Neural cell (in vitro differentiated cells): ENCODE data around the gene KSR2. TPM values are rescaled to one million over a fixed set of nuclear protein-coding genes. Genes with fewer than 3 reads are reported as not detected.
A peak's percentile ranks its signal among the peaks of the same experiment; 100 is the strongest.

Source experiments
- H2AFZ ChIP-seq: fragments of 200-600, 300-800 bp; sonication (generic), shearing (Covaris generic); 2 replicates; pipeline ENCODE4 v1.6.0; 2014; ENCODE audit warnings: low read depth, mild to moderate bottlenecking, antibody characterized with exemption, low read length, moderate library complexity
- H3F3A ChIP-seq: fragments of 200-600 bp; shearing (Covaris generic); 2 replicates; pipeline ENCODE4 v1.6.1; 2016; ENCODE audit warnings: mild to moderate bottlenecking, moderate library complexity, mixed read lengths, antibody characterized with exemption, low read length; ENCODE audit not compliant: insufficient read depth, poor library complexity, severe bottlenecking
- H3K27ac ChIP-seq: fragments of 200-600, 300-800 bp; sonication (generic), shearing (Covaris generic); 2 replicates; pipeline ENCODE4 v1.5.1; 2014; ENCODE audit warnings: mild to moderate bottlenecking, low read length, moderate library complexity
- H3K27me3 ChIP-seq: fragments of 300-800, 200-600 bp; sonication (generic), shearing (Covaris generic); 2 replicates; pipeline ENCODE4 v1.6.0; 2014; ENCODE audit warnings: mild to moderate bottlenecking, low read depth, low read length, moderate library complexity; ENCODE audit not compliant: insufficient read depth
- H3K36me3 ChIP-seq: fragments of 300-800, 200-600 bp; sonication (generic), shearing (Covaris generic); 2 replicates; pipeline ENCODE4 v1.5.1; 2014; ENCODE audit warnings: mild to moderate bottlenecking, antibody characterized with exemption, low read length, moderate library complexity; ENCODE audit not compliant: insufficient read depth
- H3K4me2 ChIP-seq: fragments of 300-800, 200-600 bp; sonication (generic), shearing (Covaris generic); 2 replicates; pipeline ENCODE4 v1.6.0; 2014; ENCODE audit warnings: mild to moderate bottlenecking, low read length
- H3K4me3 ChIP-seq: fragments of 300-800, 200-600 bp; sonication (generic), shearing (Covaris generic); 2 replicates; pipeline ENCODE4 v1.5.1; 2014; ENCODE audit warnings: mild to moderate bottlenecking, low read length, moderate library complexity
- H3K79me2 ChIP-seq: fragments of 200-600 bp; shearing (Covaris generic); replicated peaks from 2 replicates; pipeline ENCODE4 v1.6.0; 2014; ENCODE audit warnings: mild to moderate bottlenecking, low read length, moderate library complexity; ENCODE audit not compliant: insufficient read depth
- H3K9ac ChIP-seq: fragments of 300-800, 200-600 bp; sonication (generic), shearing (Covaris generic); 2 replicates; pipeline ENCODE4 v1.6.1; 2016; ENCODE audit warnings: mild to moderate bottlenecking, low read length, mixed read lengths
- H3K9me2 ChIP-seq: fragments of 200-600 bp; shearing (Covaris generic); 2 replicates; pipeline ENCODE4 v1.6.1; 2016; ENCODE audit warnings: mild to moderate bottlenecking, low read length, mixed read lengths; ENCODE audit not compliant: insufficient read depth
- H3K9me3 ChIP-seq: fragments of 200-600, 300-800 bp; sonication (generic), shearing (Covaris generic); 2 replicates; pipeline ENCODE4 v1.6.1; 2016; ENCODE audit warnings: mild to moderate bottlenecking, mixed run types, low read length, moderate library complexity, mixed read lengths
- H4K20me1 ChIP-seq: fragments of 200-600 bp; shearing (Covaris generic); 2 replicates; pipeline ENCODE4 v1.6.1; 2016; ENCODE audit warnings: mild to moderate bottlenecking, mixed run types; ENCODE audit not compliant: insufficient read depth
- EP300 ChIP-seq: fragments of 450-650 bp; conservative IDR thresholded peaks from 2 replicates; pipeline ENCODE4 v1.6.1; 2014; ENCODE audit warnings: antibody characterized with exemption, mild to moderate bottlenecking, moderate library complexity; ENCODE audit not compliant: poor library complexity, severe bottlenecking
- EZH2 ChIP-seq: fragments of 200-600, 300-800 bp; shearing (Covaris generic), sonication (generic); IDR thresholded peaks from 2 replicates; pipeline ENCODE4 v1.6.1; 2014; ENCODE audit warnings: antibody characterized with exemption, low read length, borderline replicate concordance, mild to moderate bottlenecking; ENCODE audit not compliant: insufficient read depth, poor library complexity, severe bottlenecking
- MXI1 ChIP-seq: fragments of 450-650 bp; conservative IDR thresholded peaks from 2 replicates; pipeline ENCODE4 v1.6.1; 2014; ENCODE audit warnings: antibody characterized with exemption, mild to moderate bottlenecking; ENCODE audit not compliant: poor library complexity, severe bottlenecking
- POLR2AphosphoS5 ChIP-seq: IDR thresholded peaks from 2 replicates; pipeline ENCODE4 v1.6.1; 2012
- RAD21 ChIP-seq: fragments of 450-650 bp; conservative IDR thresholded peaks from 2 replicates; pipeline ENCODE4 v1.6.1; 2014; ENCODE audit warnings: antibody characterized with exemption, mild to moderate bottlenecking, moderate library complexity
- REST ChIP-seq: IDR thresholded peaks from 2 replicates; pipeline ENCODE4 v1.6.1; 2012; ENCODE audit warnings: borderline replicate concordance
- SMC3 ChIP-seq: fragments of 450-650 bp; conservative IDR thresholded peaks from 2 replicates; pipeline ENCODE4 v1.6.1; 2014; ENCODE audit warnings: antibody characterized with exemption, mild to moderate bottlenecking, moderate library complexity; ENCODE audit not compliant: poor library complexity
- TAF1 ChIP-seq: IDR thresholded peaks from 2 replicates; pipeline ENCODE4 v1.6.1; 2012; ENCODE audit warnings: low read depth
- polyA plus RNA-seq: library from polyadenylated mRNA; depleted of rRNA; stranded (reverse); fragments of >200 nt; gene quantifications from 2 replicates; pipeline ENCODE4 v1.2.3, GENCODE V29; 2014
- TF ChIP-seq, protein P1 (sequence below): fragments of 450-650 bp; IDR thresholded peaks from 2 replicates; pipeline ENCODE4 v1.5.1; 2014; ENCODE audit warnings: antibody characterized with exemption, mild to moderate bottlenecking, moderate library complexity; ENCODE audit not compliant: poor library complexity, severe bottlenecking

Gene KSR2
- polyA plus RNA-seq, 1 donor from 2014 or later, result 3.0 TPM

DNA sequence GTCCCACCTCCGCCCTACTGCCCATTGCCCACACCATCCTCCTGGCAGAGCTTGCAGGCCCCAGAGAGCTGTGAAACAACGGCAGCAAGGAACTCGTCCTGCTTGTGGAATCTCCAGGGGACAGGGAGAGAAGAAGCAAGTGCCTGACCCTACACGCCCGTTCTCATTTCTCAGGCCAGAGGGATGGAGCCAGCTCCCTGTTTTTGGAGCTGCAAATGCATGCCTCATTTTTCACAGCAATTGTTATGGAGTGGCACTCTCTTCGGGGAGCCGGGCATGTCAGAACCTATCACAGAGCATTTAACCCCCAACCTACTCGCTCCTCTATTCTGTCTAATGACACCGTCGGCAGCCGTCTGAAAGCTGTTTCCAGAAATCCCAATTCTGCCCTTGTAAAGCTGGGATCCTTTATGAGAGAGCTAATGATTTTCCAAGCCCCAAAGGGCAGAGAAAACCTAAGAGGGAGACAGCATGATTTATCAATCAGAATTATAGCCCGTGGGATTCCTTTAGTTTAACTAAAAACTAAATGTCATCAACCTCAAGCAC is 385.0 kb downstream of the KSR2 start:
- peak overlapping the region; percentile 47 for H3K9ac ChIP-seq
- H3F3A ChIP-seq, result no peaks in the 10 kb centered on the region
- no peaks in the 10 kb centered on the region for H3K79me2 ChIP-seq
- TF ChIP-seq REST, result peak; percentile 58
- no peak for TF ChIP-seq TAF1
- H3K27me3 ChIP-seq, result no peaks in the 10 kb centered on the region
- peak overlapping the region; percentile 5 for H3K4me2 ChIP-seq
- no peaks in the 10 kb centered on the region for H3K9me2 ChIP-seq
- H2AFZ ChIP-seq, result no peak overlapping the region
- peak overlapping the region; percentile 44 for H3K4me3 ChIP-seq
- H4K20me1 ChIP-seq, result no peaks in the 10 kb centered on the region
- peak overlapping the region; percentile 54 for H3K27ac ChIP-seq
- no peaks in the 10 kb centered on the region for H3K9me3 ChIP-seq
- H3K36me3 ChIP-seq, result no peaks in the 10 kb centered on the region

- Histone ChIP-seq H3F3A (no peaks in the 10 kb centered on the region), H3K79me2 (no peaks in the 10 kb centered on the region), H4K20me1 (no peaks in the 10 kb centered on the region), H3K4me3 (no peak overlapping the region), H3K36me3 (no peaks in the 10 kb centered on the region), H3K9ac (no peak overlapping the region), H3K27me3 (no peaks in the 10 kb centered on the region), H3K9me2 (no peaks in the 10 kb centered on the region), H3K4me2 (no peak overlapping the region), H2AFZ (no peak overlapping the region), H3K27ac (no peak overlapping the region), H3K9me3 (no peaks in the 10 kb centered on the region)
- TF ChIP-seq, protein P1, sequence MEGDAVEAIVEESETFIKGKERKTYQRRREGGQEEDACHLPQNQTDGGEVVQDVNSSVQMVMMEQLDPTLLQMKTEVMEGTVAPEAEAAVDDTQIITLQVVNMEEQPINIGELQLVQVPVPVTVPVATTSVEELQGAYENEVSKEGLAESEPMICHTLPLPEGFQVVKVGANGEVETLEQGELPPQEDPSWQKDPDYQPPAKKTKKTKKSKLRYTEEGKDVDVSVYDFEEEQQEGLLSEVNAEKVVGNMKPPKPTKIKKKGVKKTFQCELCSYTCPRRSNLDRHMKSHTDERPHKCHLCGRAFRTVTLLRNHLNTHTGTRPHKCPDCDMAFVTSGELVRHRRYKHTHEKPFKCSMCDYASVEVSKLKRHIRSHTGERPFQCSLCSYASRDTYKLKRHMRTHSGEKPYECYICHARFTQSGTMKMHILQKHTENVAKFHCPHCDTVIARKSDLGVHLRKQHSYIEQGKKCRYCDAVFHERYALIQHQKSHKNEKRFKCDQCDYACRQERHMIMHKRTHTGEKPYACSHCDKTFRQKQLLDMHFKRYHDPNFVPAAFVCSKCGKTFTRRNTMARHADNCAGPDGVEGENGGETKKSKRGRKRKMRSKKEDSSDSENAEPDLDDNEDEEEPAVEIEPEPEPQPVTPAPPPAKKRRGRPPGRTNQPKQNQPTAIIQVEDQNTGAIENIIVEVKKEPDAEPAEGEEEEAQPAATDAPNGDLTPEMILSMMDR, result no peak
- TF ChIP-seq EP300 (no peak), MXI1 (no peak), RAD21 (no peak)
These were observed 385.7 kb downstream of the KSR2 start for GRCh38 chr12:117583092-117583491.

GRCh38 chr12:117582135-117582784 is 386.5 kb downstream of the KSR2 start:
- H3K27me3 ChIP-seq, result no peaks in the 10 kb centered on the region
- H3F3A ChIP-seq, result no peaks in the 10 kb centered on the region
- H3K9ac ChIP-seq, result no peak overlapping the region
- TF ChIP-seq MXI1 (no peak), REST (no peak), POLR2AphosphoS5 (no peak), RAD21 (no peak), EZH2 (no peak), SMC3 (no peak), TAF1 (no peak), EP300 (no peak)
- TF ChIP-seq, protein P1, result no peak
- H4K20me1 ChIP-seq, result no peaks in the 10 kb centered on the region
- no peak overlapping the region for H3K27ac ChIP-seq
- no peak overlapping the region for H3K4me3 ChIP-seq
- H3K79me2 ChIP-seq, result no peaks in the 10 kb centered on the region
- no peaks in the 10 kb centered on the region for H3K36me3 ChIP-seq
- H3K9me3 ChIP-seq, result no peaks in the 10 kb centered on the region
- H3K4me2 ChIP-seq, result no peak overlapping the region
- H3K9me2 ChIP-seq, result no peaks in the 10 kb centered on the region
- H2AFZ ChIP-seq, result no peak overlapping the region
